Measurements from ENCODE around the gene POC1A.

Gene POC1A

GRCh38 chr3:52041118-52041731 is 113.0 kb downstream of the POC1A start:
- Histone ChIP-seq H3K27ac (ENCODE audit: extremely low read depth, low read depth, low read length) (no peak overlapping the region), H3K4me3 (ENCODE audit: low read depth, low read length) (no peak overlapping the region), H3K9me3 (ENCODE audit: control insufficient read depth, insufficient read depth, low read depth, low read length) (no peaks in the 10 kb centered on the region), H3K4me1 (ENCODE audit: control insufficient read depth, insufficient read depth, low read length) (no peaks in the 10 kb centered on the region), H3K36me3 (ENCODE audit: control insufficient read depth in 2 of 2, insufficient read depth in 1 of 2, low read length in 2 of 2) (no peaks in the 10 kb centered on the region)
- POLR2A ChIA-PET: interaction anchor here (0.9 to 1.3 kb wide), 2 partner anchors 9 to 16 kb away, joined by 3 read pairs; no protein-coding TSS in a partner anchor
- no peak for TF ChIP-seq ZNF629 (tag by site-specific recombination; IDR thresholded peaks at IDR 0.05)
- TF ChIP-seq ZBTB17 (tag by site-specific recombination; IDR thresholded peaks at IDR 0.05): peak; percentile 59; the same call in 1 of the 2 replicates
- no peak for TF ChIP-seq ZNF266 (tag by site-specific recombination; IDR thresholded peaks at IDR 0.05; ENCODE audit: low read depth)
- 0 out of 2 replicates have a peak, but pooled peaks have one; percentile 20 for TF ChIP-seq KLF1 (tag by site-specific recombination; IDR thresholded peaks at IDR 0.05)
- TF ChIP-seq CTCF (tag by site-specific recombination; IDR thresholded peaks at IDR 0.05): peak; percentile 48; the same call in 1 of the 2 replicates
- no peak for TF ChIP-seq ZNF19 (tag by site-specific recombination; IDR thresholded peaks at IDR 0.05; ENCODE audit: low read depth)
- TF ChIP-seq ZNF596 (tag by site-specific recombination; IDR thresholded peaks at IDR 0.05): no peak
- TF ChIP-seq ZBTB7A (tag by site-specific recombination; IDR thresholded peaks at IDR 0.05; ENCODE audit: low read depth): no peak
- CTCF ChIA-PET: interaction anchor here (0.7 to 0.8 kb wide), 2 partner anchors 12 to 32 kb away, joined by 3 to 4 read pairs; no protein-coding TSS in a partner anchor

DNA sequence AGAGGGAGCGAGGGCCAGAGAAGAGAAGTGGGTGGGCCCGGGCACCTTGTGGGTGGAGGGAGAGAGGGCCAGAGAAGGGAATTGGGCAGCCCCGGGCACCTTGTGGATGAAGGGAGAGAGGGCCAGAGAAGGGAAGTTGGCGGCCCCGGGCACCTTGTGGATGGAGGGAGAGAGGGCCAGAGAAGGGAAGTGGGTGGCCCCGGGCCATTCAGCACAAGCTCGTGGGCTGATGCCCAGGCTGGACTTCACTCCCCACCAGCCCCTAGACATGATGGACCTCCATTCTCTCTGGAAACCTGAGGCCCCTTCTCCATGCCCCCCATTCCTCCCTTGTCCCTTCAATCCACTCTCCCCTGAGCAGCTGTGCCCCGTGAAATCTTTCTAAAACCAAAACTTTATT is 113.6 kb downstream of the POC1A start:
- Histone ChIP-seq H3K27ac (ENCODE audit: extremely low read depth, low read depth, low read length) (no peak overlapping the region), H3K36me3 (ENCODE audit: control insufficient read depth in 2 of 2, insufficient read depth in 1 of 2, low read length in 2 of 2) (no peaks in the 10 kb centered on the region), H3K4me1 (ENCODE audit: control insufficient read depth, insufficient read depth, low read length) (no peaks in the 10 kb centered on the region), H3K9me3 (ENCODE audit: control insufficient read depth, insufficient read depth, low read depth, low read length) (no peaks in the 10 kb centered on the region), H3K4me3 (ENCODE audit: low read depth, low read length) (no peak overlapping the region)
- POLR2A ChIA-PET: interaction anchor here (0.9 to 1.3 kb wide), 2 partner anchors 9 to 17 kb away, joined by 3 read pairs; no protein-coding TSS in a partner anchor
- no peak for TF ChIP-seq ZNF37A (tag by site-specific recombination; IDR thresholded peaks at IDR 0.05)
- CTCF ChIA-PET: no interaction called here

DNA sequence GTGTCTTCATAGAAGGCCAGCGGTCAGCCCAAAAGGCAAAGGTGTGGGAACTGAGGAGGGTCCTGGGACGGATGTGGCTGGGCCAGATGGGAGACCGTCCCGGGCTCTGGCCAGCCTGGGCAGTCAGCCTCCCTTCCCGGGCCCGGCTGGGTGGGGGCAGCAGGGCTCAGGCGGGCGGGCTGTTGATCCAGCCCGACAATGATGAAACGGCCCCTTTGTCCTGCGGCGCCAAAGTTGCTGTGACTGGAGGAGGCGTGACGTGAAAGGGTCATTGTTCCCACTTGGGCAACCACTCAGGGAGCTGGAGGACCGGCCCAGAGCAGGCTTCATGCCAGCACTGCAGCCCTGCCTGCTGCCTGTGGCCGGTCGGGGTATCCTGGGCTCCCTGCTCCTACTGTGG is 114.4 kb downstream of the POC1A start:
- Histone ChIP-seq H3K27ac (ENCODE audit: extremely low read depth, low read depth, low read length) (no peak overlapping the region), H3K4me3 (ENCODE audit: low read depth, low read length) (no peak overlapping the region), H3K36me3 (ENCODE audit: control insufficient read depth in 2 of 2, insufficient read depth in 1 of 2, low read length in 2 of 2) (no peaks in the 10 kb centered on the region), H3K9me3 (ENCODE audit: control insufficient read depth, insufficient read depth, low read depth, low read length) (no peaks in the 10 kb centered on the region), H3K4me1 (ENCODE audit: control insufficient read depth, insufficient read depth, low read length) (no peaks in the 10 kb centered on the region)
- CTCF ChIA-PET: no interaction called here
- POLR2A ChIA-PET: no interaction called here
- no peak for TF ChIP-seq ZNF24 (tag by site-specific recombination; IDR thresholded peaks at IDR 0.05)
- TF ChIP-seq BCL6B (tag by site-specific recombination; IDR thresholded peaks at IDR 0.05): no peak
- TF ChIP-seq, protein P1, sequence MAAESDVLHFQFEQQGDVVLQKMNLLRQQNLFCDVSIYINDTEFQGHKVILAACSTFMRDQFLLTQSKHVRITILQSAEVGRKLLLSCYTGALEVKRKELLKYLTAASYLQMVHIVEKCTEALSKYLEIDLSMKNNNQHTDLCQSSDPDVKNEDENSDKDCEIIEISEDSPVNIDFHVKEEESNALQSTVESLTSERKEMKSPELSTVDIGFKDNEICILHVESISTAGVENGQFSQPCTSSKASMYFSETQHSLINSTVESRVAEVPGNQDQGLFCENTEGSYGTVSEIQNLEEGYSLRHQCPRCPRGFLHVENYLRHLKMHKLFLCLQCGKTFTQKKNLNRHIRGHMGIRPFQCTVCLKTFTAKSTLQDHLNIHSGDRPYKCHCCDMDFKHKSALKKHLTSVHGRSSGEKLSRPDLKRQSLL (tag by site-specific recombination; IDR thresholded peaks at IDR 0.05): no peak
- no peak for TF ChIP-seq SP3 (tag by site-specific recombination; IDR thresholded peaks at IDR 0.05)
- TF ChIP-seq ZNF394 (tag by site-specific recombination; IDR thresholded peaks at IDR 0.05; ENCODE audit: borderline replicate concordance): no peak
- TF ChIP-seq ZNF549 (tag by site-specific recombination; IDR thresholded peaks at IDR 0.05): no peak

All from HEK293 (cell line).